Natural killer cell (primary cell): Measurements from ENCODE around the gene REEP1. TPM values are rescaled to one million over a fixed set of nuclear protein-coding genes. Genes with fewer than 3 reads are reported as not detected.

Experiments
- ATAC-seq, 3 donors: fragments of 150-1000 bp in 2 of 3; fragments of 200-7000 bp in 1 of 3; cut with Tn5 transposase; 1 replicate in 1 of 3; 2 replicates in 2 of 3; pipeline ENCODE4 v1.10.0; 2021; ENCODE audit warnings: mild to moderate bottlenecking in 2 of 3, moderate library complexity in 2 of 3
- DNase-seq, 2 donors: peaks; one replicate each; pipeline versions ENCODE4 v3.0.0 to v3.0.0-alpha.2; 2013 to 2021; ENCODE audit warnings: mixed read lengths in 1 of 2
- H3K27ac ChIP-seq: one replicate; pipeline ENCODE4 v1.5.1; 2013; ENCODE audit warnings: mild to moderate bottlenecking, low read length
- H3K27me3 ChIP-seq: one replicate; pipeline ENCODE4 v1.6.1; 2013; ENCODE audit warnings: low read length; ENCODE audit not compliant: control insufficient read depth, insufficient read depth
- H3K36me3 ChIP-seq: one replicate; pipeline ENCODE4 v1.6.1; 2013; ENCODE audit warnings: low read length; ENCODE audit not compliant: control insufficient read depth, insufficient read depth
- H3K4me1 ChIP-seq: one replicate; pipeline ENCODE4 v1.6.1; 2013; ENCODE audit warnings: low read length; ENCODE audit not compliant: control insufficient read depth, insufficient read depth
- H3K4me3 ChIP-seq: one replicate; pipeline ENCODE4 v1.5.1; 2013; ENCODE audit warnings: low read length
- H3K9me3 ChIP-seq: one replicate; pipeline ENCODE4 v1.6.1; 2013; ENCODE audit warnings: low read length; ENCODE audit not compliant: control insufficient read depth, insufficient read depth
- H3K27ac Mint-ChIP-seq, 2 donors: one replicate each; pipeline ENCODE4 v1.8.0; 2022; ENCODE audit warnings: mild to moderate bottlenecking in 2 of 2, mixed read lengths in 2 of 2, moderate library complexity in 1 of 2
- H3K27me3 Mint-ChIP-seq, 2 donors: one replicate each; pipeline ENCODE4 v1.8.0; 2022; ENCODE audit warnings: low read depth in 2 of 2, mixed read lengths in 2 of 2
- H3K36me3 Mint-ChIP-seq: one replicate; pipeline ENCODE4 v1.8.0; 2022; ENCODE audit warnings: mixed read lengths
- H3K4me1 Mint-ChIP-seq, 2 donors: one replicate each; pipeline ENCODE4 v1.8.0; 2022; ENCODE audit warnings: mixed read lengths in 2 of 2
- H3K4me3 Mint-ChIP-seq: one replicate; pipeline ENCODE4 v1.8.0; 2022; ENCODE audit warnings: mild to moderate bottlenecking, moderate library complexity, mixed read lengths
- H3K9me3 Mint-ChIP-seq, 2 donors: one replicate each; pipeline ENCODE4 v1.8.0; 2022; ENCODE audit warnings: mixed read lengths in 2 of 2
- CTCF ChIP-seq: fragments of 200-600 bp; IDR thresholded peaks from one replicate; pipeline ENCODE4 v1.8.0; 2022; ENCODE audit warnings: antibody characterized with exemption
- WGBS: methylation state at CpG from one replicate; pipeline ENCODE4 v1.1.7; 2013; ENCODE audit warnings: missing lambda C conversion rate; ENCODE audit not compliant: insufficient coverage; 5-methylcytosine and 5-hydroxymethylcytosine counted together
- intact Hi-C: fragments of 100-400 bp; cut with micrococcal nuclease; formaldehyde crosslinking; loops from one replicate; pipeline ENCODE4 v1.14.2; 2022
- total RNA-seq, 4 donors: library from RNA; stranded (reverse); fragments of 120-200 nt in 1 of 4; gene quantifications; one replicate each; pipeline versions ENCODE4 v1.2.3 to v1.2.4, GENCODE V29; 2013 to 2022

Gene REEP1
- total RNA-seq, result under 1 TPM in 1 of 3 donors, not detected in 2; 0.10 TPM
- 0.79 TPM for total RNA-seq (2013)

GRCh38 chr2:86337244-86337835 lies at the start of gene REEP1:
REEP1 (minus strand) TSS chr2:86337626; CDS start chr2:86337510, 116 bp downstream.
- Histone ChIP-seq H3K4me3 (no peak within 1 kb of the TSS), H3K27ac (no peak within 1 kb of the TSS), H3K27me3 (peaks cover 30% of the 10 kb centered on the region), H3K36me3 (no peaks in the 10 kb centered on the region), H3K4me1 (peaks cover 5% of the 10 kb centered on the region), H3K9me3 (peaks cover 6% of the 10 kb centered on the region)
- H3K9me3 Mint-ChIP-seq, result peaks cover 0 to 8% of the 10 kb centered on the region in 2 donors
- DNase-seq (peak in 1 of 2 donors; percentile 14), ATAC-seq (peak in 1 of 3 donors; percentile 43)
- H3K36me3 Mint-ChIP-seq, result peaks cover 12% of the 10 kb centered on the region
- H3K4me1 Mint-ChIP-seq, result peaks cover 0 to 9% of the 10 kb centered on the region in 2 donors
- intact Hi-C loops, result no loop called here
- H3K27ac Mint-ChIP-seq, result no peak within 1 kb of the TSS
- under 1% methylated on average over 87 of the region's 87 CpGs for WGBS
- peaks cover 52 to 83% of the 10 kb centered on the region in 2 donors for H3K27me3 Mint-ChIP-seq
- TF ChIP-seq CTCF, result no peak
- H3K4me3 Mint-ChIP-seq, result peak within 1 kb of the TSS; percentile 77

GRCh38 chr2:86383844-86384243 lies 46.4 kb upstream of the REEP1 start:
- Histone ChIP-seq H3K27me3 (no peaks in the 10 kb centered on the region), H3K4me1 (no peaks in the 10 kb centered on the region), H3K36me3 (no peaks in the 10 kb centered on the region), H3K4me3 (no peak overlapping the region), H3K9me3 (no peaks in the 10 kb centered on the region), H3K27ac (no peak overlapping the region)
- no peak for DNase-seq
- no peak overlapping the region for H3K4me3 Mint-ChIP-seq
- no peak overlapping the region for H3K27ac Mint-ChIP-seq
- H3K4me1 Mint-ChIP-seq, result no peaks in the 10 kb centered on the region
- peaks cover 9 to 17% of the 10 kb centered on the region in 2 donors for H3K27me3 Mint-ChIP-seq
- intact Hi-C loops, result no loop called here
- TF ChIP-seq CTCF, result no peak
- WGBS, result 50% methylated on average over 1 of the region's 1 CpG
- no peaks in the 10 kb centered on the region for H3K9me3 Mint-ChIP-seq
- ATAC-seq, result no peak
- peaks cover under 1% of the 10 kb centered on the region for H3K36me3 Mint-ChIP-seq

GRCh38 chr2:86382698-86383097 lies 45.3 kb upstream of the REEP1 start:
- no peak for DNase-seq
- Histone ChIP-seq H3K36me3 (no peaks in the 10 kb centered on the region), H3K9me3 (no peaks in the 10 kb centered on the region), H3K4me1 (no peaks in the 10 kb centered on the region), H3K27me3 (no peaks in the 10 kb centered on the region), H3K27ac (no peak overlapping the region), H3K4me3 (no peak overlapping the region)
- no peaks in the 10 kb centered on the region for H3K4me1 Mint-ChIP-seq
- no peak for TF ChIP-seq CTCF
- H3K27me3 Mint-ChIP-seq, result peaks cover 14 to 22% of the 10 kb centered on the region in 2 donors
- peaks cover 6% of the 10 kb centered on the region for H3K36me3 Mint-ChIP-seq
- H3K27ac Mint-ChIP-seq, result no peak overlapping the region
- H3K9me3 Mint-ChIP-seq, result peaks cover 0 to 2% of the 10 kb centered on the region in 2 donors
- 100% methylated on average over 1 of the region's 2 CpGs for WGBS
- H3K4me3 Mint-ChIP-seq, result no peak overlapping the region
- no peak for ATAC-seq
- intact Hi-C loops, result no loop called here

- intact Hi-C loops, result no loop called here
- H3K4me1 ChIP-seq, result no peaks in the 10 kb centered on the region
- H3K27ac ChIP-seq, result no peak overlapping the region
- Mint-ChIP-seq H3K4me3 (no peak overlapping the region), H3K9me3 (peaks cover 0 to 2% of the 10 kb centered on the region in 2 donors), H3K27ac (no peak overlapping the region), H3K27me3 (peaks cover 16 to 25% of the 10 kb centered on the region in 2 donors), H3K4me1 (no peaks in the 10 kb centered on the region), H3K36me3 (peaks cover 6% of the 10 kb centered on the region)
- no peaks in the 10 kb centered on the region for H3K9me3 ChIP-seq
- H3K4me3 ChIP-seq, result no peak overlapping the region
- DNase-seq (no peak), ATAC-seq (no peak)
- no peaks in the 10 kb centered on the region for H3K27me3 ChIP-seq
- 96% methylated on average over 2 of the region's 2 CpGs for WGBS
- no peaks in the 10 kb centered on the region for H3K36me3 ChIP-seq
- no peak for TF ChIP-seq CTCF
Measured at GRCh38 chr2:86382108-86382507, 44.7 kb upstream of the REEP1 start.
